ELF-1 (cell line): ENCODE data around the gene PTPN4.
A peak's percentile ranks its signal among the peaks of the same experiment; 100 is the strongest.
"Not testable (repeated sequence)": the region's sequence is repeated elsewhere in the genome, so short reads cannot be mapped to it uniquely, and the experiment has no call there.

ENCODE experiments used
- DNase-seq: peaks from one replicate; pipeline ENCODE4 v3.0.0-alpha.2; 2016; ENCODE audit warnings: low read depth, low spot score

The PTPN4 gene

DNA sequence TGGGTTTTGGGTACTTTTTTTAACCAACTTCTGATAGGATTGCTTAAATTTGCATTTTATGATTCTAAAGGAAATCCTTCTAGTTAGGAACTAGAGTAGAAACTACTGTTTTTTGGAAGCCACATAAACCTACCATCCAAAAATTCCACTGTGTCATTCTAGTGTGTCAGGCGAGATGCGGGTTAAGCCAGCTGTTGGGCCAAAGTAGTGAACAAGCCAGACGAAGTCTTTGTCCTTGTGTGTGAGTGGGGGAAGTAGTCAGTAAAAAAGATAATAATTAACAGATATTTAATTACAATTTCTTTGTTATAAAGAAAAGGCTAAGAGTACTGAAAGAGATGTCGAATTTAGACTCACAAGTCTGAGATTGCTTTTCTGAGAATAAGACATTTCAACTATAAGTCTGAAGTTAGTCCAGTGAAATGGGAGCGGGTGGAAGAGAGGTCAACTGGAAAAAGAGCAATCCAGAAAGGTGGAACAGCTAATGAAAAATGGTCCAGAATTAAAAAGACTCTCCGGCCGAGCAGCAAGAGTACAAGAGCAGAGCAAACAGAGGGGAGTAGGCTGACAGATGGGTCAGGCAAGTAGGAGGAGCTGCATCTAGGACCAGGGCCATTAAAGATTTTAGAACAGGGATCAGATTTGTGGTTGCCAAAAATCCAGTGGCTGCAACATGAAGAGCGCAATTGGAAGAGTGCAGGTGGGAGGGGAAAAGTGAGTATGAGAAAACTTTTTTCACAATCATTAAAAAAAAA, 254.7 kb downstream of the PTPN4 start:
- DNase-seq, result no peak

GRCh38 chr2:120016800-120017199, 257.1 kb downstream of the PTPN4 start:
- no peak for DNase-seq

GRCh38 chr2:120017201-120017600, 257.5 kb downstream of the PTPN4 start:
- DNase-seq, result no peak

DNA sequence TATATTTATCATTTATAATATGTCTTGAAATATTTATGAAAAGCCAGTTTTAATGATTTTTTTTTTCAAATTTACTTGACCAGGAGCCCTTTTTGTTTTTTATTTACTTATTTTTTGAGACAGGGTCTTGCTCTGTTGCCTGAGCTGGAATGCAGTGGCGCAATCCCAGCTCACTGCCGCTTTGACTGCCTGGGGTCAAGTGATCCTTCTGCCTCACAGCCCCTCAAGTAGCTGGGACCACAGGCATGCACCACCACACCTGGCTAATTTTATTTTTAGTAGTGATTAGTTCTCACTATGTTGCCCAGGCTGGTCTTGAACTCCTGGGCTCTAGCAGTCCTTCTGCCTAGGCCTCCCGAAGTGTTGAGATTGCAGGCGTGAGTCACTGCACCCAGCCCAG, 258.8 kb downstream of the PTPN4 start:
- DNase-seq, result peak; percentile 79

DNA sequence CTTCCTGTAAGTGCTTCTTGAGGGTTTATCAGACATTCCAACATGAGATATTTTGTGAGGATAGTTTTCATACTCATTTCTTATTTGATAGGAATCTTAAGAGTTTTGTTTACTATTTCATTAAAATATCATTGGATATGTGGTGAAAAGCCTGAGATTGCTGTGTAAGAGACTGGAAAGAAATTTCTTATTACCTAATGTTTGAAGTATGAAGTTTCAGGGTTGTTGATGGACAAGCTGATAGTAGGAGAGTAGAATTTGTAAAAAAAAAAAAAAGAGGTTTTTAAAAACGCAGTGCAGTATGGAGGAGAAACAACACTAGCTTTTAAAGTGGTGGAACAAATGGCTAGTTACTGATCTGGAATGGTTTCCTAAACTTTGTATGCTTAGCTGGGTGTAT, 260.8 kb downstream of the PTPN4 start:
- no peak for DNase-seq

GRCh38 chr2:120022505-120022904, 262.8 kb downstream of the PTPN4 start:
- not testable (repeated sequence) for DNase-seq

- no peak for DNase-seq
Observed at GRCh38 chr2:120026890-120027289, 267.2 kb downstream of the PTPN4 start.

DNA sequence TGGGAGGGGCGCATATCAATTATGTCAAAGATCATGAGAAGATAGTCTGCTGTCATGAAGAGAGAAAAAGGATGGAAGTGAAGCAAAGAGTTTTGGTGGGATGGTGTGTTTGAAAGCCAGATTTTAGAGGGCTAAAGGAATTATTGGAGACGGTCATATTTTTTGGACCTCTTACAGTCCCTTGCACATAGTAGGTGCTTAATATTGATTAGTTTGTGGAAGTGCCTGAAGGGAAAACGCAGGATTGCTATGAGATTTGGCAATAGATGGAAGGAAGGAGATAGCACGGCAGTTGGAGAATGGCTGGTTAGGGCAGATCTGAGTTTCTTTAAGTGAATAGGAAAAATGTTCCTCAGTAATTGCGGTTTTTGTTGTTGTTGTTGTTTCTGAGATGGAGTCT, 269.1 kb downstream of the PTPN4 start:
- DNase-seq, result no peak

GRCh38 chr2:120029672-120030640, 270.2 kb downstream of the PTPN4 start:
- DNase-seq, result peak; percentile 61

GRCh38 chr2:120032297-120032696, 272.6 kb downstream of the PTPN4 start:
- DNase-seq, result no peak
